G401.6 (cell line): ENCODE measurements around the gene ROBO1.

Experiments used
- FAIRE-seq: peaks from 2 replicates; lab custom pipeline; 2012; peaks lifted over from hg19 to GRCh38; lab: Jason Lieb, UNC

Gene ROBO1

GRCh38 chr3:79057756-79058155, 710.0 kb downstream of the ROBO1 start:
- FAIRE-seq: no peak

DNA sequence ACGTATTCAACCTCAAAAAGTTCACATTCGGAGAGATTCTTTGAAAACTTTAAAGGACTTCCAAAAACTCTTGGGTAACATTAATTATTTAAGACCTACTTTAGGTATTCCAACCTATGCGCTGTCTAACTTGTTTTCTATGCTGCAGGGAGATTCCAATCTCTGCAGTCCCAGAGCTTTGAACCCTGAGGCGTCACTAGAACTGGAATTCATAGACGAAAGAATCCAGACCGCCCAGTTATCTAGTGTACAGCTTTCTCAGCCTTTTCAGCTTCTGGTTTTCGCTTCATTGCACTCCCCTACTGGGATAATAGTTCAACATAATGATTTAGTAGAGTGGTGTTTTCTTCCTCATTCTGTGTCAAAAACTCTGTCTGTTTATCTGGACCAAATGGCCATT, 711.3 kb downstream of the ROBO1 start:
- FAIRE-seq: no peak

DNA sequence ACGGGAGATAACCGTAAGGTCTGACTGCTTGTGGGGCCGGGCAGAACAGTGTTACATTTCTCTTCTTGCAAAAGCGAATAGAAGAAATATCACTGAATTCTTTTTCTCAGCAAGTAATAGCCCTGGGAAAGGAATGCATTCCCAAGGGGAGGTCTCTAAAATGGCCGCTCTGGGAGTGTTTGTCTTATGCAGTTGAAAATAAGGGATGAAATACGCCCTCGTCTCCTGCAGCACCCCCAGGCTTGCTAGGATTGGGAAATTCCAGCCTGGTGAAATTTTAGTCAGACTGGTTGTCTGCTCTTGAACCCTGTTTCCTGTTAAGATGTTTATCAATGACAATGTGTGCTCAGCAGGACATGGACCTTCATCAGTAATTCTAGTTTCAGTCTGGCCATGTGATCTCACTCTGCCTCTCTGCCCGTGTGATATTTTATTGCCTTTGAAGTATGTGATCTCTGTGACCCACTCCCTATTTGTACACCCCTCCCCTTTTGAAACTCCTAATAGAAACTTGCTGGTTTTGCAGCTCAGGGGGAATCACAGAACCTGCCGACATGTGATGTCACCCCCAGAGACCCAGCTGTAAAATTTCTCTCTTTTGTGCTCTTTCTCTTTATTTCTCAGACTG, 715.6 kb downstream of the ROBO1 start:
- FAIRE-seq: no peak

DNA sequence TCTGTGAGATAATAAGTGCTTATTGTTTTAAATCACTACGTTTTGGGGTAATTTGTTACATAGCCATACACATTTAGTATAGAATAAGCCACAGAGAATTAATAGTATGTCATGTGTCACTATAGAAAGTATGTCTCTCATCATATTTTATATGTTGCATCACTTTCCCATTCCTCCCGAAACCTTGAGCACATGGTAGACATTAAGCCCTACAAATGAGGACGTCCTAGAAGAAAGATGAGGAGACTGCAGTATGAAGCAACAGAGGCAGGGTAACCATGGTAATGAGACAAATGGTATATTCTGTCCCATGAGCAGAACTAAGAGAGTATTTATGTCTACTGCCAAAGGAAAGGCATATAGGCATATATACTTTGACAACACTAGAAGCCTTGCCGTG, 720.2 kb downstream of the ROBO1 start:
- FAIRE-seq: no peak

- no peak for FAIRE-seq
These were observed 726.2 kb downstream of the ROBO1 start for GRCh38 chr3:79041621-79042020.

- FAIRE-seq: no peak
These were observed 727.1 kb downstream of the ROBO1 start for GRCh38 chr3:79040701-79041100.

- FAIRE-seq: no peak
These were observed 727.7 kb downstream of the ROBO1 start for GRCh38 chr3:79040091-79040490.

DNA sequence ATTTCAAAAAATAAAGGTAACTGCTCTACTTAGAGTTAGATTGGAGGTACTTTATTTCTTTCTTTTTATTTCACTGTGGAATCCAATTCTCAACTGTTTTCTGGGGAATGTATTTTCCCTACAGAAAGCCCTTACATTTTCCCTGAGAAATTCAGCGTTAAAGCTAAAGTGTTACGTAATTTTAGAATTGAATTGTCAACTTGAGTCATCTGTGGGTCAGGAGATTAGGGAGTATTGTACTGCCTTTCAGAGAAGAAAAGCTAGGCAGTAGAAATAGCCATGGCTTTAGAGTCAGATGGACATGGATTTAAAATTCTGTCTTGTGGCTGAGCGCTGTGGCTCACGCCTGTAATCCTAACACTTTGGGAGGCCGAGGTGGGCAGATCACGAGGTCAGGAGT, 728.6 kb downstream of the ROBO1 start:
- no peak for FAIRE-seq

DNA sequence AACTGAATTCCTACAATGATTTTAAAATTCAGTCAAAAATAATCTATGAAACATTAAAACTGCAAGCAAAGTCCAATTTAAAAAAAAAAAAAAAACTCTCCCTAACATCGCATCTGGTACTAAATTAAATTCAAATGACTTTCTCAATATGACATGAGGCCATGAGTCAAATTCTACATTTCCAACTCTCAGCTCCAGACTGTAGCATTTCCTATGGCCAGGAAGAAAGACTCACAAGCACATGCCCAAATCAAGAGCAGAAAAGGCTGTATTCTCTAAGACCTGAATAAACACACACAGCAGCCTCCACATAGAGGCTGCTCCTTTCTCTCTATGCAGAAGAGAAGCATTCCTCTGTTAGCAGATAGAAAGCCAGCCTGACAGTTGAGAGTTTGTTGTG, 729.2 kb downstream of the ROBO1 start:
- no peak for FAIRE-seq

GRCh38 chr3:79038057-79038456, 729.7 kb downstream of the ROBO1 start:
- no peak for FAIRE-seq

DNA sequence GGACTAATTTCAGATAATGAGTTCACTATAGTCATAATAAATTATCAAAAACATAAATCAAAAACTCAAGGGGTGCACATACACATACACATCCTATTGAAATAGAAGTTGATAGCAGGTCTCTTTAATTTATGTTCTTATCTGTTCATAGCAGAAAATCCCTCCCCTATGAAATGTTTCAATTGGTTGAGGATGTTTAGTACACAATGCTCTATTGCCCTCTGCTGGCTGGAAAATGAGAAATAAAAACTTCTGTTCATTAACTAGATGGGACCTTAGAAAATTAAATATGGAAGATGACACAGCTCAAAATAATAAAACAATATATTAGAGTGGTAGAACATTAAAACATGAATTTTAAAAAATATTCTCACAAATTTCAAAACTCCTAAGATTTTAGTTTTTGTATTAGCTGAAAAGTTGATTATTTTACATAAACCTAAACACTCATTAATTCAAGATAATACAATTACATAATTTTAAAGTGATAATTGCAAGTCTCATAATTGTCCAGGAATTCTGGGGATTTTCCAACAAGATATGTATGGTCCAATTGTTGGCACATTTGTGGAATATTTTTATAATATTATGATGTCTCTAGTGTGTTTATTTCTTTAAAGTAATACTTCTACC, 735.0 kb downstream of the ROBO1 start:
- FAIRE-seq: peak; percentile 90

GRCh38 chr3:79030157-79030556, 737.6 kb downstream of the ROBO1 start:
- FAIRE-seq: no peak

DNA sequence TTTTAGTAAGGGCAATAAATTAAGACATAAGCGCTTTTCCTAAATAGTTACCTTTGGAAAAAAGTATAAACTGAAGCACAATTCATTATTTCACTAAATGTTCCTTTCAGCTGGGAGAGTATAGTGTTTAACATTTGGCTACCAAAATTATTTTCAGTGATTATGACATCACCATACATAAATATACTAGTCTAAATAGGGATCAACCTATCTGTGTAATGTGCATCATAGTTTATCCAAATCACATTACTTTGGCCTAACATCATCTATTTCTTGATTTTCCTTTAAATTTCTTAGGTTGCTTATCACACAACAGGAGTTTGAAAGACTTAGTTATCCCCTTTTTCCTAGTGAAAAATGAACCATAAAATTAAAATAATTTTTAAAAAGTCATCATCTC, 738.9 kb downstream of the ROBO1 start:
- FAIRE-seq: no peak

GRCh38 chr3:79027593-79027992, 740.2 kb downstream of the ROBO1 start:
- FAIRE-seq: no peak

- FAIRE-seq: no peak
These were observed 747.9 kb downstream of the ROBO1 start for GRCh38 chr3:79019924-79020173.

GRCh38 chr3:79019137-79019923, 748.5 kb downstream of the ROBO1 start:
- FAIRE-seq: no peak

DNA sequence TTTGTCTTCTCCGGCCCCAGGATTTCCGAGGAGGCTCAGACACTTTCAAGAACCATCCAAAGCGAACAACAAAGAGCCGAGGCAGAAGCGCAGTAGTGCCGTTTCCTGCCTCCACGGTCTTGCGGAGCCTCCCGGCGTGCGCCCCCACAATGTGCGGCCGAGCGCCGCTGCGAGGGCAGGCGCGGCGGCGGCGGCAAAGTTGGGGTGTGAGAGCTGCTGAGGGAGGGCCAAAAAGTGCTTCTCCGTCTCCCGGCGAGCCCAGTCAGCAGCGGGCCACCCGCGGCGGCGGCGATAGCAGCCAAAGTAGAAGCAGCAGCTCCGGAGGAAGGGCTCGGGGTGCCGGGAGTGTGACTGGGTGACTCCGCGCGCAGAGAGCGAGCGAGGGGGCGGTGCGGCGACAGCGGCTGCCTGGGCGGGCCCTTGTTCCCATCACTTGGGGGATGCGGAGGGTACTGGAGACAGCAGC, 749.1 kb downstream of the ROBO1 start:
- FAIRE-seq: no peak

DNA sequence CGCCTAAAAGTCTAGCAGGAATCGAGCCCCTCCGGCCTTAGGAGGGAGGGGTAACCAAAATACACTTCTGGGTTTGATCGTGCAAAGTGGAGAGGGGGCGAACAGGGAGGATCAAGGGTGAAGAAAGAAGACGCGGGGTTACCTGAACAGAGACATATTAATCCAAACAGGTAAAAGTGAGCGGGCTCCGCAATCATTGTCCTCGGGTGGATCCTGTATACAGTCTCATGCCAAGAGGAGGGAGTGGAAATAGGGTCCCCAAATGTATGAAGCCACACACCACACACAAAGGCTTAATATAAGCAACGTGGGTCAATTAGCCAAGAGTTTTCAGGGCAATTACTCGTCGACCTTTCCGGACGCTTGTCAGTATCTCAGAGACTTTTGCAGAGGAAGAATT, 749.5 kb downstream of the ROBO1 start:
- no peak for FAIRE-seq

DNA sequence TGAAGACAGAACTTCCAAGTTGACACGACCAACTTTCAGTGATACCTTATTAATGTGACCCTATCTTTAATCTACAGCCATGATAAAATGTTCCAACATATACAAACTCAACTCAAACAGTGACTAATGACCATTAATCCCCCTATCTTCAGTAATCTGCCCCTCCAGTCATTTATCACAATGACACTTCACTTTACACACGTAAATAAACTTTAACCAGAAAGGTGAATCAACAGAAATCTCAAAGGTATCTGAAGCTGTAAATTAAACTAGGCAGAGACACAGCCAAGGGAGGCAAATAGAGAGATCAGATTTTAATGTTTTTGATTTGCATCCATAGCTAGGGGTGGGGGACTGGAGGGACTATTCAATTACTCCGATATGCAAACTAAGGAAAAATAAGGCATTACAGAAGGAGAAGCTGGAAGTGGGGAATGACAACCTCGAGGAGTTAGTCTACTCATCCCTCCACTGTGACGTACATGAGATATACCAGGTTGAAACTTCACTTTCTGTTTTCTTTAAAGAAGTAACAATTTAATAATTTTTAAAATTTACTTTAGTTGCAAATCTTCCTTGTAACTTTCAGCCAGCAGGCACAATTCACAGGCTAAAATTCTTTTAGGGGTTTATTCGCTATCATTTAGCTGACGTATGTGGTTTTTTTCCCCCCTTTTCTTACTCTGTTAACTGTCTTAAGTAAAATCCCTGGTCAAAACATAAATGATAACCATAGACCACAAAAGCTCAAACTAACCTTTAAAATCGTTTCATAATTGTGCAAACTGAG, 751.0 kb downstream of the ROBO1 start:
- FAIRE-seq: no peak

- FAIRE-seq: no peak
These were observed 751.9 kb downstream of the ROBO1 start for GRCh38 chr3:79015854-79016253.

DNA sequence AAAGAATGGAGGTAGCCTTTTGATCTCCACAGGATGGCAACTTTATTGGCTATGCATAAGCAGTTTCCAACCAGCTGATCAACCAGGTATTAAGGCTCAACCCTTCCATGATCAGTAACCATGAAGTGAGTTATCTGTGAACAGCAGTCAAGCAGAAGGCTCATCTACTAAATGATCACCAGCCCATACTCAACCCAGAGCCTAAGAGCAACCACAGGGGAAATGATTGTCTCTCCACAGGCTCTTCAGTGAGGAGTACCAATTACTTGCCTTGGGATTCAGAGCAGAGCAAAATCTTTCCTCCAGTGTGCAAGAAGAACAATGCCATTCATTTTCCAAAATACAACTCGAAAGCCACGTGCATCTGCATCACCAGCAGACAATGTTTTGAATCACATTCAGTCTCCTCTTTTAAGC, 754.8 kb downstream of the ROBO1 start:
- FAIRE-seq: no peak

DNA sequence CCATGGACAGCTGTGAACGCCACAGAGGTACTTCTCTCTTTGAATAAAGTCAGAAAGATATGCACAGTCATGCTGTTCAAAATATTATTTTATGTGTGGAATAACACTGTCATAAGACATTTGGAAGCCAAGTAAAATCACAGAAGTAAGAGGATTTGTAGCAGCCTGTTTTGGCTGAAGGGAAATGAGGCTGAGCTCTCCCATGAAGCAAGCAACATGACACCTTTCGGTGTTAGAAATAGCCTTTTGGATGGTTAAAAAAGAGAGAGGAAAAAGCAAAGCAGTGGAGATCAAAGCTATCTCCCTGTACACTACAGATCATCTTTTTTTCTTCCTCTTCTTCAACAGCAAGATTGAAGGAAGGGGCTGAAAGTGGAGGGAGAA, 755.3 kb downstream of the ROBO1 start:
- no peak for FAIRE-seq
